ENCODE results near the gene INHBC.
"Not testable (repeated sequence)": the region's sequence is repeated elsewhere in the genome, so short reads cannot be mapped to it uniquely, and the experiment has no call there.

INHBC gene

GRCh38 chr12:57435293-57435692 lies 709 bp downstream of the INHBC start:
- H3K4me1 ChIP-seq: peaks cover 10 to 28% (median 23%) of the 10 kb centered on the region in 10 experiments; a peak in 19 of 20 replicates
- no peaks in the 10 kb centered on the region for H3K9me3 ChIP-seq (replicated peaks in 1 of 11)
- TF ChIP-seq Cebpa-rat (IDR thresholded peaks at IDR 0.05): no peak
- no peak overlapping the region for H3K4me3 ChIP-seq
- peak overlapping the region in 9 of 11 experiments; percentile 9 to 51 (median 35); a peak in 11 of 22 replicates for H3K9ac ChIP-seq
- no peaks in the 10 kb centered on the region for H3K27me3 ChIP-seq
- H3K4me2 ChIP-seq: peak overlapping the region; percentile 5 to 56 (median 49); a peak in 18 of 22 replicates
- H4K20me1 ChIP-seq: no peaks in the 10 kb centered on the region
- H3K36me3 ChIP-seq: no peaks in the 10 kb centered on the region
- peak overlapping the region in 8 of 11 experiments; percentile 26 to 56 (median 41); a peak in 15 of 22 replicates for H3K27ac ChIP-seq

DNA sequence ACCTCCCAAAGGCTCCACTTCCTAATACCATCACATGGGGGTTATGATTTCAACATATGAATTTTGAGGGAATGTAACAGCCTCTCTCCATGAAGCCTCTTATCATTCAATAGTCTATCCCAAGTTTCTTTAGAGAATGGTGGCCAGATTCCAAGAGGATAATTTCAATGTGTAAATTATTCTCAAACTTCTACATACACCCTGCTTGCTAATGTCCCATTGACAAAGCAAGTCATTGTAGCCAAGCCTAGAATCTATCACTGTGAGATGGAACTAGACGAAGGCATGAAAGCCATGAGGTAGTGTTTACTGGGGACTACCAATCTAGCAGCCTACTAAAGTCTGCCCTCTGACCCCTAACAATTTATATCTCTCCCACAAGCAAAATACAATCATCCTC lies 3.8 kb downstream of the INHBC start:
- H4K20me1 ChIP-seq: no peaks in the 10 kb centered on the region

DNA sequence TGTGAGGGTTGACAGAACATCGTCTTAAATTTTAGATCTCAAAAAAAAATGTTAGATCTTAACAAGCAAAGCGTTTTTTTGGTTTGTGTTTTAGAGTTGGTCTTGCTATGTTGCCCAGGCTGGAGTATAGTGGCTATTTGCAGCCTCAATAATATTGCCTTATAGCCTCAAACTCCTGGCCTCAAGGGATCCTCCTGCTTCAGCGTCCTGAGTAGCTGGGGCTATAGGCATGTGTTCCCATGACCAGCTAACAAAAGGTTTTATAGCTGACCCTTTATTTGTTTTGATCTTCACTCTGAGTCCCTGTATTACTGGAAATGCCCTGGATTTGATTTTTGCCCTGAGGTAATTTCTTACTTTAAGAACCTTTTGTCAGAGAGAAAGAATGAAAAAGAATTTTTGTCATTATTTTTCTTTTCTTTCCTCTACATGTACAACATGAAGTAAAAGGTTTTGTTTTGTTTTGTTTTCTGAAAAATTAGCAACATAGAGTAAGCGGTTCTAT lies 5.2 kb downstream of the INHBC start:
- Histone ChIP-seq H3K9ac (no peak overlapping the region), H3K27ac (no peak overlapping the region), H3K27me3 (no peaks in the 10 kb centered on the region), H3K36me3 (no peaks in the 10 kb centered on the region), H3K4me3 (no peak overlapping the region), H3K4me2 (no peak overlapping the region), H4K20me1 (no peaks in the 10 kb centered on the region), H3K4me1 (peaks cover 6 to 13% (median 9%) of the 10 kb centered on the region in 10 experiments; a peak in 18 of 20 replicates), H3K9me3 (replicated peaks in 1 of 11) (peaks cover 7 to 18% (median 16%) of the 10 kb centered on the region in 11 experiments; a peak in 19 of 22 replicates)
- TF ChIP-seq Cebpa-rat (IDR thresholded peaks at IDR 0.05): no peak

More for the DNA sequence above, 3.8 kb downstream of the INHBC start:
- Histone ChIP-seq H3K4me1 (peaks cover 10 to 20% (median 12%) of the 10 kb centered on the region in 10 experiments; a peak in 17 of 20 replicates), H3K9ac (no peak overlapping the region), H3K27me3 (no peaks in the 10 kb centered on the region), H3K27ac (no peak overlapping the region), H3K9me3 (replicated peaks in 1 of 11) (peaks cover 7 to 18% (median 16%) of the 10 kb centered on the region in 11 experiments; a peak in 19 of 22 replicates), H3K36me3 (no peaks in the 10 kb centered on the region), H3K4me2 (no peak overlapping the region), H3K4me3 (no peak overlapping the region)
- TF ChIP-seq Cebpa-rat (IDR thresholded peaks at IDR 0.05): no peak

DNA sequence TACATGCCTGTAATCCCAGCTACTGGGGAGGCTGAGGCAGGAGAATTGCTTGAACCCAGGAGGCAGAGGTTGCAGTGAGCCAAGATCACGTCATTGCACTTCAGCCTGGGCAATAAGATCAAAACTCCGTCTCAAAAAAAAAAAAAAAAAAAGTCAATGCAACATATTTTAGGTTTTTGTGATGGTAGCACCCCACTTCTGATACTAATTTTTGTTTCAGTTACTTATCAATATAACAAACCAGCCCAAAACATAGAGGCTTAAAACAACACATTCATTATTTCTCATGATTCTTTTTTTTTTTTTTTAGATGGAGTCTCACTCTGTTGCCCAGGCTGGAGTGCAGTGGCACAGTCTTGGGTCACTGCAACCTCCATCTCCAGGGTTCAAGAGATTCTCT lies 6.8 kb downstream of the INHBC start:
- not testable (repeated sequence) for H3K4me3 ChIP-seq, H4K20me1 ChIP-seq, H3K27ac ChIP-seq, H3K4me2 ChIP-seq, H3K27me3 ChIP-seq, H3K9ac ChIP-seq, H3K36me3 ChIP-seq
- H3K4me1 ChIP-seq: peaks cover 0 to 14% (median 0%) of the 10 kb centered on the region in 10 experiments; a peak in 3 of 20 replicates
- peaks cover 7 to 18% (median 16%) of the 10 kb centered on the region in 11 experiments; a peak in 19 of 22 replicates for H3K9me3 ChIP-seq (replicated peaks in 1 of 11)

- Histone ChIP-seq H4K20me1 (no peaks in the 10 kb centered on the region), H3K4me3 (no peak overlapping the region), H3K27me3 (no peaks in the 10 kb centered on the region), H3K4me1 (peaks cover 0 to 14% (median 0%) of the 10 kb centered on the region in 10 experiments; a peak in 3 of 20 replicates), H3K4me2 (no peak overlapping the region), H3K9ac (no peak overlapping the region), H3K9me3 (replicated peaks in 1 of 11) (peaks cover 7 to 18% (median 16%) of the 10 kb centered on the region in 11 experiments; a peak in 19 of 22 replicates), H3K27ac (no peak overlapping the region), H3K36me3 (no peaks in the 10 kb centered on the region)
- no peak for TF ChIP-seq Cebpa-rat (IDR thresholded peaks at IDR 0.05)
These were observed 7.4 kb downstream of the INHBC start for GRCh38 chr12:57441846-57442427.

- Histone ChIP-seq H3K4me1 (peaks cover 0 to 14% (median 0%) of the 10 kb centered on the region in 10 experiments; a peak in 3 of 20 replicates), H3K9me3 (replicated peaks in 1 of 11) (peaks cover 7 to 18% (median 16%) of the 10 kb centered on the region in 11 experiments; a peak in 19 of 22 replicates)
- not testable (repeated sequence) for H3K27me3 ChIP-seq, H4K20me1 ChIP-seq, H3K4me3 ChIP-seq, H3K27ac ChIP-seq, H3K4me2 ChIP-seq, H3K9ac ChIP-seq, H3K36me3 ChIP-seq
These were observed 9.8 kb downstream of the INHBC start for GRCh38 chr12:57444337-57444736.

DNA sequence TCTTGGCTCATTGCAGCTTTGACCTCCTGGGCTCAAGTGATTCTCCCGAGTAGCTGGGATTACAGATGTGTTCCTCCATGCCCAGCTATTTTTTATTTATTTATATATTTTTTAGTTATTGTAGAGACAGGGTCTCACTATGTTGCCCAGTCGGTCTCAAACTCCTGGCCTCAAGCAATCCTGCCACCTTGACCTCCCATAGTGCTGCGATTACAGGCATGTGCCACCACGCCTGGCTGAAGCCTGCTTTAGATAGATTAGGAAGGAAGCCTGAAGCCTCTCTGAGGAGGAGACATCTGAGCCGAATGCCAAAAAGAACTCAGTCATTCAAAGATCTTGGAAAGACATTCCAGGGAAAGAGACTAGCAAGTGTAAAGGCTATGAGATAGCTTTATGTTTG lies 10.2 kb downstream of the INHBC start:
- Histone ChIP-seq H3K4me3 (no peak overlapping the region), H3K27ac (no peak overlapping the region), H3K9me3 (replicated peaks in 1 of 11) (peaks cover 7 to 18% (median 16%) of the 10 kb centered on the region in 11 experiments; a peak in 19 of 22 replicates), H3K9ac (no peak overlapping the region), H3K36me3 (no peaks in the 10 kb centered on the region), H3K27me3 (no peaks in the 10 kb centered on the region), H4K20me1 (no peaks in the 10 kb centered on the region), H3K4me1 (peaks cover 0 to 14% (median 0%) of the 10 kb centered on the region in 10 experiments; a peak in 3 of 20 replicates), H3K4me2 (no peak overlapping the region)
- no peak for TF ChIP-seq Cebpa-rat (IDR thresholded peaks at IDR 0.05)

DNA sequence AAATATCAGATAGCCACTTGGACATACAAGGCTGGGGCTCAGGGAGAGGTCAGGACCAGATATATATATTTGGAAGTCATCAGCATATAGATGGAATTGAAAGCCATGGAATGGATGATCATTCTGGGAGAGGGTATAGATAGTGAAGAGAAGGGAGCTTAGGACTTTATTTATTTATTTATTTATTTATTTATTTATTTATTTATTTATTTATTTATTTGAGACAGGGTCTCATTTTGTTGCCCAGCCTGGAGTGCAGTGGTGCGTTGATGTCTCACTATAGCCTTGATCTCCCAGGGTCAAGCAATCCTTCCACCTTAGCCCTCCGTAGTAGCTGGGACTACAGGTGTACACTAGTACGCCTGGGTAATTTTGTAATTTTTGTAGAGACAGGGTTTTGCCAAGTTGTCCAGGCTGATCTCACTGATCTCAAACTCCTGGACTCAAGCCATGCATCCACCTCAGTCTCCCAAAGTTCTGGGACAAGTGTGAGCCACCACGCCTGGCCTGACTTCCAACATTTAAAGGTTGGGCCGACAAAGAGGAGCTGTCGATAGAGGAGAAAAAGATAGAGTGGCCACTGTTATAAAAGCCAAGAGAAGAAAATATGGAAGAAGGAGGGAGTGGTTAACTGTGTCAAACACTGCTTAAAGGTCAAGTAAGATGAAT lies 11.8 kb downstream of the INHBC start:
- no peaks in the 10 kb centered on the region for H3K36me3 ChIP-seq
- H3K4me1 ChIP-seq: peaks cover 2 to 19% (median 5%) of the 10 kb centered on the region in 10 experiments
- no peak for TF ChIP-seq Cebpa-rat (IDR thresholded peaks at IDR 0.05)
- no peak overlapping the region for H3K27ac ChIP-seq
- no peaks in the 10 kb centered on the region for H3K27me3 ChIP-seq
- no peak overlapping the region for H3K9ac ChIP-seq
- H3K4me2 ChIP-seq: no peak overlapping the region
- H3K4me3 ChIP-seq: no peak overlapping the region
- H4K20me1 ChIP-seq: no peaks in the 10 kb centered on the region
- peaks cover 4 to 10% (median 8%) of the 10 kb centered on the region in 11 experiments; a peak in 18 of 22 replicates for H3K9me3 ChIP-seq (replicated peaks in 1 of 11)

GRCh38 chr12:57448669-57449068 lies 14.1 kb downstream of the INHBC start:
- Histone ChIP-seq H4K20me1 (no peaks in the 10 kb centered on the region), H3K4me3 (no peak overlapping the region), H3K9ac (no peak overlapping the region), H3K9me3 (replicated peaks in 1 of 11) (no peaks in the 10 kb centered on the region), H3K27ac (no peak overlapping the region), H3K27me3 (no peaks in the 10 kb centered on the region), H3K36me3 (no peaks in the 10 kb centered on the region), H3K4me1 (peaks cover 24 to 36% (median 27%) of the 10 kb centered on the region in 10 experiments), H3K4me2 (no peak overlapping the region)
- no peak for TF ChIP-seq Cebpa-rat (IDR thresholded peaks at IDR 0.05)

Data from BLaER1 treated with 17β-estradiol and CSF1 and Interleukin-3, amounts not matched to agents 10 nM and 100 nM (cell line).